Keratinocyte (primary cell): ENCODE measurements around the gene CHCHD6. TPM values are rescaled to one million over a fixed set of nuclear protein-coding genes. Genes with fewer than 3 reads are reported as not detected.

Source experiments
- DNase-seq: peaks from one replicate; pipeline ENCODE4 v3.0.0-alpha.2; 2011; ENCODE audit warnings: low read depth, missing footprints, low spot score
- FAIRE-seq: peaks from 2 replicates; lab custom pipeline; 2011; peaks lifted over from hg19 to GRCh38; lab: Jason Lieb, UNC
- H2AFZ ChIP-seq: 2 replicates; pipeline ENCODE4 v1.6.0; 2012; ENCODE audit warnings: low read length, control low read depth, inconsistent platforms; ENCODE audit not compliant: control insufficient read depth
- H3K27ac ChIP-seq: 2 replicates; pipeline ENCODE4 v1.5.1; 2011; ENCODE audit warnings: low read length; ENCODE audit not compliant: control insufficient read depth, insufficient read depth
- H3K27me3 ChIP-seq: 3 replicates; pipeline ENCODE4 v1.6.0; 2011; ENCODE audit warnings: low read length; ENCODE audit not compliant: control insufficient read depth, insufficient read depth; ENCODE audit errors: extremely low read depth
- H3K36me3 ChIP-seq, 2 experiments: 2 replicates in 1 of 2; 3 replicates in 1 of 2; pipeline ENCODE4 v1.5.1; 2011; ENCODE audit warnings: low read length in 2 of 2, mild to moderate bottlenecking in 1 of 2; ENCODE audit not compliant: control insufficient read depth in 2 of 2, insufficient read depth in 2 of 2; ENCODE audit errors: extremely low read depth in 1 of 2
- H3K4me1 ChIP-seq: 3 replicates; pipeline ENCODE4 v1.5.1; 2011; ENCODE audit warnings: low read length; ENCODE audit not compliant: control insufficient read depth, insufficient read depth; ENCODE audit errors: extremely low read depth
- H3K4me2 ChIP-seq: 3 replicates; pipeline ENCODE4 v1.6.0; 2011; ENCODE audit warnings: low read depth, low read length; ENCODE audit not compliant: control insufficient read depth, insufficient read depth; ENCODE audit errors: extremely low read depth
- H3K4me3 ChIP-seq, 3 experiments: fragments of 200-600 bp in 1 of 3; sonication (generic) in 1 of 3; 2 replicates in 2 of 3; 3 replicates in 1 of 3; pipeline ENCODE4 v1.5.1; 2011 to 2016; ENCODE audit warnings: low read length in 3 of 3, mild to moderate bottlenecking in 3 of 3, control low read depth in 2 of 3, inconsistent platforms in 1 of 3, low read depth in 1 of 3, mixed read lengths in 1 of 3, mixed run types in 1 of 3, moderate library complexity in 1 of 3; ENCODE audit not compliant: control insufficient read depth in 2 of 3, insufficient read depth in 2 of 3; ENCODE audit errors: extremely low read depth in 1 of 3
- H3K79me2 ChIP-seq: 2 replicates; pipeline ENCODE4 v1.6.0; 2012; ENCODE audit warnings: low read length; ENCODE audit not compliant: control insufficient read depth, insufficient read depth
- H3K9ac ChIP-seq: 3 replicates; pipeline ENCODE4 v1.6.0; 2011; ENCODE audit warnings: low read length; ENCODE audit not compliant: control insufficient read depth, insufficient read depth; ENCODE audit errors: extremely low read depth
- H3K9me1 ChIP-seq: 3 replicates; pipeline ENCODE4 v1.6.0; 2011; ENCODE audit warnings: low read length; ENCODE audit not compliant: control insufficient read depth, insufficient read depth; ENCODE audit errors: extremely low read depth
- H3K9me3 ChIP-seq: 2 replicates; pipeline ENCODE4 v1.5.1; 2012; ENCODE audit warnings: low read depth, low read length; ENCODE audit not compliant: control insufficient read depth
- H4K20me1 ChIP-seq: 3 replicates; pipeline ENCODE4 v1.6.0; 2011; ENCODE audit warnings: low read length; ENCODE audit not compliant: control insufficient read depth, insufficient read depth; ENCODE audit errors: extremely low read depth
- CTCF ChIP-seq, 3 experiments: IDR thresholded peaks in 1 of 3; conservative IDR thresholded peaks in 1 of 3; optimal IDR thresholded peaks in 1 of 3; 2 replicates in 2 of 3; 3 replicates in 1 of 3; pipeline versions ENCODE3 to v1.5.1; 2011; ENCODE audit warnings: low read length in 3 of 3, mild to moderate bottlenecking in 3 of 3, moderate library complexity in 2 of 3, control low read depth in 1 of 3, inconsistent platforms in 1 of 3; ENCODE audit not compliant: insufficient read depth in 2 of 3; ENCODE audit errors: extremely low read depth in 1 of 3
- EZH2 ChIP-seq: IDR thresholded peaks from one replicate; pipeline ENCODE4 v1.6.1; 2012; ENCODE audit warnings: inconsistent platforms, mild to moderate bottlenecking, low read length, moderate library complexity
- dilution Hi-C: fragments of 300-500 bp; cut with MboI; formaldehyde crosslinking; loops from one replicate; pipeline ENCODE4 v1.7.0; 2020; ENCODE audit warnings: low sequenced_read_pairs; ENCODE audit not compliant: extremely low pct_ligation_motif_present
- polyA plus RNA-seq, 5 experiments: library from polyadenylated mRNA; depleted of rRNA in 3 of 5; stranded (reverse) in 3 of 5; stranded (forward) in 1 of 5; unstranded in 1 of 5; fragments of >200 nt; gene quantifications; 1 replicate in 1 of 5; 2 replicates in 3 of 5; 3 replicates in 1 of 5; pipeline versions ENCODE4 v1.2.1 to v1.2.3, GENCODE V29; 2011 to 2012; ENCODE audit warnings: missing spikeins in 2 of 5, low read depth in 1 of 5, low replicate concordance in 1 of 5

CHCHD6 gene
- polyA plus RNA-seq, 1 donor (not counting 4 experiments of a cell fraction or from before 2014, with no cell fraction given) = 21.7 TPM

GRCh38 chr3:126743781-126744180, 39.7 kb downstream of the CHCHD6 start:
- Histone ChIP-seq H3K27me3 (no peaks in the 10 kb centered on the region), H3K27ac (no peak overlapping the region), H3K9me3 (no peaks in the 10 kb centered on the region), H4K20me1 (no peaks in the 10 kb centered on the region), H2AFZ (no peak overlapping the region), H3K9ac (no peak overlapping the region), H3K79me2 (no peaks in the 10 kb centered on the region), H3K36me3 (peaks cover 2 to 3% of the 10 kb centered on the region in 2 experiments), H3K4me2 (no peak overlapping the region), H3K9me1 (no peaks in the 10 kb centered on the region), H3K4me3 (no peak overlapping the region), H3K4me1 (no peaks in the 10 kb centered on the region)
- TF ChIP-seq CTCF (optimal IDR thresholded peaks at IDR 0.05 in 1 of 3, IDR thresholded peaks at IDR 0.05 in 1 of 3, conservative IDR thresholded peaks at IDR 0.05 in 1 of 3; ENCODE audit: extremely low read depth in 1 of 3, insufficient read depth in 2 of 3, low read length in 3 of 3) (no peak), EZH2 (no peak)
- FAIRE-seq (no peak), DNase-seq (no peak)
- dilution Hi-C loops = no loop called here

- H4K20me1 ChIP-seq = no peaks in the 10 kb centered on the region
- no peak overlapping the region for H3K27ac ChIP-seq
- H3K9me3 ChIP-seq = no peaks in the 10 kb centered on the region
- TF ChIP-seq EZH2 (no peak), CTCF (optimal IDR thresholded peaks at IDR 0.05 in 1 of 3, IDR thresholded peaks at IDR 0.05 in 1 of 3, conservative IDR thresholded peaks at IDR 0.05 in 1 of 3; ENCODE audit: extremely low read depth in 1 of 3, insufficient read depth in 2 of 3, low read length in 3 of 3) (no peak)
- H3K4me3 ChIP-seq = no peak overlapping the region
- no peaks in the 10 kb centered on the region for H3K79me2 ChIP-seq
- no peaks in the 10 kb centered on the region for H3K4me1 ChIP-seq
- FAIRE-seq (no peak), DNase-seq (no peak)
- H3K36me3 ChIP-seq = peaks cover under 1 to 3% of the 10 kb centered on the region in 2 experiments
- H2AFZ ChIP-seq = no peak overlapping the region
- no peaks in the 10 kb centered on the region for H3K9me1 ChIP-seq
- H3K4me2 ChIP-seq = no peak overlapping the region
- H3K9ac ChIP-seq = no peak overlapping the region
- dilution Hi-C loops = no loop called here
- H3K27me3 ChIP-seq = no peaks in the 10 kb centered on the region
These were observed 41.8 kb downstream of the CHCHD6 start for GRCh38 chr3:126745760-126746394.
